Hepatocyte (in vitro differentiated cells): ENCODE results near the gene CHRNB4. TPM values are rescaled to one million over a fixed set of nuclear protein-coding genes. Genes with fewer than 3 reads are reported as not detected.

Experiments
- DNase-seq: peaks from one replicate; pipeline ENCODE4 v3.0.0-alpha.2; 2016; ENCODE audit warnings: low spot score
- H2AFZ ChIP-seq: fragments of 200-600 bp; sonication (generic); 2 replicates; pipeline ENCODE4 v1.6.0; 2016; ENCODE audit warnings: antibody characterized with exemption, mild to moderate bottlenecking
- H3K27ac ChIP-seq: fragments of 200-600 bp; sonication (generic); 2 replicates; pipeline ENCODE4 v1.5.1; 2016; ENCODE audit warnings: mild to moderate bottlenecking
- H3K27me3 ChIP-seq: fragments of 200-600 bp; sonication (generic); 2 replicates; pipeline ENCODE4 v1.6.1; 2016
- H3K36me3 ChIP-seq: fragments of 200-600 bp; sonication (generic); replicated peaks from 2 replicates; pipeline ENCODE4 v1.5.1; 2016; ENCODE audit warnings: low read depth; ENCODE audit not compliant: insufficient read depth
- H3K4me1 ChIP-seq: fragments of 200-600 bp; sonication (generic); 2 replicates; pipeline ENCODE4 v1.5.1; 2016; ENCODE audit warnings: mild to moderate bottlenecking, moderate library complexity; ENCODE audit not compliant: insufficient read depth
- H3K4me2 ChIP-seq: fragments of 200-600 bp; sonication (generic); 2 replicates; pipeline ENCODE4 v1.6.0; 2016
- H3K4me3 ChIP-seq: fragments of 200-600 bp; sonication (generic); 2 replicates; pipeline ENCODE4 v1.5.1; 2016; ENCODE audit warnings: mild to moderate bottlenecking
- H3K79me2 ChIP-seq: fragments of 200-600 bp; sonication (generic); 2 replicates; pipeline ENCODE4 v1.6.0; 2017; ENCODE audit warnings: mild to moderate bottlenecking
- H3K9me2 ChIP-seq: fragments of 200-600 bp; sonication (generic); replicated peaks from 2 replicates; pipeline ENCODE4 v1.6.0; 2017; ENCODE audit warnings: mild to moderate bottlenecking; ENCODE audit not compliant: insufficient read depth
- H3K9me3 ChIP-seq: fragments of 200-600 bp; sonication (generic); 2 replicates; pipeline ENCODE4 v1.5.1; 2016; ENCODE audit warnings: low read depth, mild to moderate bottlenecking
- H4K20me1 ChIP-seq: fragments of 200-600 bp; sonication (generic); 2 replicates; pipeline ENCODE4 v1.6.0; 2016; ENCODE audit warnings: mild to moderate bottlenecking; ENCODE audit not compliant: insufficient read depth, poor library complexity, severe bottlenecking
- EZH2 ChIP-seq: fragments of 200-600 bp; sonication (generic); IDR thresholded peaks from 2 replicates; pipeline ENCODE4 v1.6.1; 2016; ENCODE audit warnings: antibody characterized with exemption, mild to moderate bottlenecking, borderline replicate concordance
- EZH2phosphoT487 ChIP-seq: fragments of 200-600 bp; sonication (generic); IDR thresholded peaks from one replicate; pipeline ENCODE4 v1.6.1; 2018; ENCODE audit warnings: antibody characterized with exemption, mild to moderate bottlenecking, low read depth, moderate library complexity; ENCODE audit not compliant: unreplicated experiment, severe bottlenecking
- WGBS: methylation state at CpG from one replicate; pipeline ENCODE4 v1.1.6; 2016; ENCODE audit warnings: low lambda C conversion rate; ENCODE audit errors: missing lambda C conversion rate; 5-methylcytosine and 5-hydroxymethylcytosine counted together
- polyA plus RNA-seq: library from polyadenylated mRNA; unstranded; fragments of >200 nt; fragmentation: Nextera tagmentation; extraction: Ambion mirVana; gene quantifications from 2 replicates; pipeline ENCODE4 v1.2.1, GENCODE V29; 2016
- total RNA-seq: library from RNA; depleted of rRNA; stranded (reverse); fragments of >200 nt; gene quantifications from 2 replicates; pipeline ENCODE4 v1.2.3, GENCODE V29; 2014
- TF ChIP-seq, protein P1 (sequence below): fragments of 200-600 bp; sonication (generic); IDR thresholded peaks from 2 replicates; pipeline ENCODE4 v1.5.1; 2016; ENCODE audit warnings: antibody characterized with exemption, mild to moderate bottlenecking; ENCODE audit not compliant: poor library complexity

CHRNB4 gene
- total and polyA plus RNA-seq, 2 experiments from 2014 or later: 0.48 TPM; not detected in 1

DNA sequence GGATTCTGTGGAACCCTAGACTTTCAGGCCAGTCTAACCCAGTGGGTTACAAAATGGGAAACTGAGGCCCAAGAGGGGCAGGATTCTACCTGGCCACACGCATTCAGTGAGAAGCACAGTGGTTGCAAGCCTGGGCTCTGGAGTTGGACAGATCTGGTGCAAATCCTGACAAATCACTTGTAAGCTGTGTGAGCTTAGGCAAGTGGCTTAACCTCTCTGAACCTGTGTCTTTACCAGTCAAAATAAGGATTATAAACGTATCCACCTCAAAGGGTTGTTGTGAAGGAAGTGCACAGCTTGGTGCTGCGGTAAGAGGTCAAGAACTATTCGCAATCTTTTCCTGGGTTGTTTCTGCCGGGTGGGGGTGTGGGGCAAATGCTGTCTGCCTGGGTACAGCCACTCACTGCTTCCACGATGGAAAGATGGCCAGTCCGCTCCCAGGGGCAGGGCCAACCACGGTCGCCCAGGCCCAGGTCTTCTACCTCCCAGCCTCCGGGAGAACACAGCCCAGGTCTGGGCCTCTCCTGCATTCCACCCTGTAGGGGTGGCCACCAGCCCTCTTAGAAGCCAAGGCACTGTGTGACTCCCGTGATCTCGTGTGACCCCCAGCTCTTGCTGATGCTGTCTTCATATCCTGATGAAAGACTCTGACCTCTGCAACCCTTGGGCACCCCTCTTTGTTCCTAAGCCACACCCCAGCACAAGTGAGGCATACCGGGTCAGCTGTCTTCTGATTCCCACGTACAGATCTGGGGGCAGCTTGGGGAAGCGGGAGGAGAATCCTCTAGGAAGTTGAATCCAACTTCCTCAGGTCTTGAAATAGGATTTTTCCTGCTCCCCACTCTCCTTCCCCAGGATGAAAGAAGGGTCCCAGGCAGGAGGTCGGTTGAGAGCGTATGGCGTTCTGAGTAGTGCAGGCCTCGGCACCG, 21.7 kb downstream of the CHRNB4 start:
- Histone ChIP-seq H3K4me2 (peak overlapping the region; percentile 92), H4K20me1 (no peaks in the 10 kb centered on the region), H3K4me1 (no peaks in the 10 kb centered on the region), H3K4me3 (no peak overlapping the region), H3K9me2 (no peaks in the 10 kb centered on the region), H3K36me3 (no peaks in the 10 kb centered on the region), H3K79me2 (no peaks in the 10 kb centered on the region), H3K27me3 (peaks cover 50% of the 10 kb centered on the region), H3K27ac (no peak overlapping the region), H3K9me3 (no peaks in the 10 kb centered on the region), H2AFZ (peak overlapping the region; percentile 40)
- WGBS: 42% methylated on average over 19 of the region's 20 CpGs
- TF ChIP-seq EZH2phosphoT487 (no peak), EZH2 (no peak)
- TF ChIP-seq, protein P1, sequence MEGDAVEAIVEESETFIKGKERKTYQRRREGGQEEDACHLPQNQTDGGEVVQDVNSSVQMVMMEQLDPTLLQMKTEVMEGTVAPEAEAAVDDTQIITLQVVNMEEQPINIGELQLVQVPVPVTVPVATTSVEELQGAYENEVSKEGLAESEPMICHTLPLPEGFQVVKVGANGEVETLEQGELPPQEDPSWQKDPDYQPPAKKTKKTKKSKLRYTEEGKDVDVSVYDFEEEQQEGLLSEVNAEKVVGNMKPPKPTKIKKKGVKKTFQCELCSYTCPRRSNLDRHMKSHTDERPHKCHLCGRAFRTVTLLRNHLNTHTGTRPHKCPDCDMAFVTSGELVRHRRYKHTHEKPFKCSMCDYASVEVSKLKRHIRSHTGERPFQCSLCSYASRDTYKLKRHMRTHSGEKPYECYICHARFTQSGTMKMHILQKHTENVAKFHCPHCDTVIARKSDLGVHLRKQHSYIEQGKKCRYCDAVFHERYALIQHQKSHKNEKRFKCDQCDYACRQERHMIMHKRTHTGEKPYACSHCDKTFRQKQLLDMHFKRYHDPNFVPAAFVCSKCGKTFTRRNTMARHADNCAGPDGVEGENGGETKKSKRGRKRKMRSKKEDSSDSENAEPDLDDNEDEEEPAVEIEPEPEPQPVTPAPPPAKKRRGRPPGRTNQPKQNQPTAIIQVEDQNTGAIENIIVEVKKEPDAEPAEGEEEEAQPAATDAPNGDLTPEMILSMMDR: no peak
- DNase-seq: no peak

DNA sequence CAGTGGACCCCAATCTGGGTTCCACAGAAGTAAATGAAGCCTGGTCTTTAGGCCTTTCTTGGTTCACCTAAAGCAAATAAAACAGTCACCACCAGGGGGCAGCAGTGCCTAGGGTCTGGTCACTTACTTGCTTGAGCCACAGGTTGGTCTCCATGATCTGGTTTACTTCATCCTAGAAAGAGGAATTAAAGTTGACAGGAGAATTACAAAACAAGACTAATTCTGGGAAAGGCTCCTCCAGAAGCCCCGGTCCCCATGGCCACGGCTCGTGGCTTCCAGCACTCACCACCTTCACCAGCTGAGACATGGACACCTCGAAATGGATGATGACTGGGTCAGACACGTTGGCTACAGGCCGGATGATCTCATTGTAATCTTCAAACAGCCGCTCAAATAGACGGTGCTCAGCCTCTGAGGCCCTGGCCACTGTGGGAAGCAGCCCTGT, 22.5 kb downstream of the CHRNB4 start:
- H3K36me3 ChIP-seq: no peaks in the 10 kb centered on the region
- TF ChIP-seq EZH2phosphoT487 (peak; percentile 79), EZH2 (no peak)
- TF ChIP-seq, protein P1: peak; percentile 87
- peaks cover 45% of the 10 kb centered on the region for H3K27me3 ChIP-seq
- H3K4me2 ChIP-seq: peak overlapping the region; percentile 92
- no peak overlapping the region for H3K4me3 ChIP-seq
- no peaks in the 10 kb centered on the region for H3K4me1 ChIP-seq
- WGBS: 23% methylated on average over 8 of the region's 8 CpGs
- H2AFZ ChIP-seq: no peak overlapping the region
- no peaks in the 10 kb centered on the region for H4K20me1 ChIP-seq
- H3K27ac ChIP-seq: no peak overlapping the region
- peak; percentile 93 for DNase-seq
- no peaks in the 10 kb centered on the region for H3K9me3 ChIP-seq
- no peaks in the 10 kb centered on the region for H3K9me2 ChIP-seq
- no peaks in the 10 kb centered on the region for H3K79me2 ChIP-seq

DNA sequence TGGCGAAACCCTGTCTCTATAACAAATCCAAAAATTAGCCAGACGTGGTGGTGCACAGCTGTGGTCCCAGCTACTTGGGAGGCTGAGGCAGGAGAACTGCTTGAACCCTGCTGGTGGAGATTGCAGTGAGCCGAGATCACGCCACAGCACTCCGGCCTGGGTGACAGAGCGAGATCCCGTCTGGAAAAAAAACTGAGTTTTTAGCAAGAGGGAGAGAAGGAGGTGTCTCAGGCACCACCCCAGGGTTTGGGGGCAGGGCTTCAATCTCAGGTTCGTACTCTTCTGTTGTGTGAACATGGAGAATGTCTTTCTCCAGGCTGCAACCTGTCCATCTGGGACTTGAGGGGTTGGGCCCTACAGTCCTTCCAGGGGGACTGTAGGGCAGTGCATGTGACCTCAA, 22.9 kb downstream of the CHRNB4 start:
- no peak for DNase-seq

More for the DNA sequence above, 22.9 kb downstream of the CHRNB4 start:
- no peaks in the 10 kb centered on the region for H3K4me1 ChIP-seq
- H3K27me3 ChIP-seq: peaks cover 42% of the 10 kb centered on the region
- TF ChIP-seq, protein P1: no peak
- no peak for TF ChIP-seq EZH2phosphoT487
- TF ChIP-seq EZH2: no peak
- no peaks in the 10 kb centered on the region for H3K36me3 ChIP-seq
- H2AFZ ChIP-seq: no peak overlapping the region
- no peaks in the 10 kb centered on the region for H3K9me3 ChIP-seq
- no peaks in the 10 kb centered on the region for H3K9me2 ChIP-seq
- 88% methylated on average over 8 of the region's 8 CpGs for WGBS
- H4K20me1 ChIP-seq: no peaks in the 10 kb centered on the region
- H3K4me3 ChIP-seq: no peak overlapping the region
- no peak overlapping the region for H3K4me2 ChIP-seq
- H3K27ac ChIP-seq: no peak overlapping the region
- no peaks in the 10 kb centered on the region for H3K79me2 ChIP-seq
